HG03097 (cell line): ENCODE results near the gene CRYBG3.

Experiments used
- ATAC-seq: cut with Tn5 transposase; IDR thresholded peaks from one replicate; pipeline ENCODE4 v1.9.1; 2021; ENCODE audit not compliant: unreplicated experiment, low FRiP score

The CRYBG3 gene

GRCh38 chr3:97970156-97970555 is 148.3 kb downstream of the CRYBG3 start:
- ATAC-seq, result no peak

GRCh38 chr3:97970956-97971620 is 149.3 kb downstream of the CRYBG3 start:
- no peak for ATAC-seq

GRCh38 chr3:97971679-97972567 is 150.1 kb downstream of the CRYBG3 start, which contains the start of gene RIOX2:
Gene RIOX2 (minus strand): TSS chr3:97972431. CDS start chr3:97967593, 4,838 bp downstream.
- ATAC-seq, result peak; percentile 88

- ATAC-seq, result no peak
Observed at GRCh38 chr3:97972976-97973375, 151.2 kb downstream of the CRYBG3 start.

- ATAC-seq, result no peak
Observed at GRCh38 chr3:97974996-97975395, 153.2 kb downstream of the CRYBG3 start.

- ATAC-seq, result no peak
Observed at GRCh38 chr3:97975466-97975865, 153.7 kb downstream of the CRYBG3 start.

- ATAC-seq, result no peak
Observed at GRCh38 chr3:97979610-97980009, 157.8 kb downstream of the CRYBG3 start.

- no peak for ATAC-seq
Observed at GRCh38 chr3:97981886-97982285, 160.1 kb downstream of the CRYBG3 start.

- ATAC-seq, result no peak
Observed at GRCh38 chr3:97983933-97984491, 162.2 kb downstream of the CRYBG3 start.

GRCh38 chr3:97987306-97987705 is 165.5 kb downstream of the CRYBG3 start:
- ATAC-seq, result no peak

- ATAC-seq, result no peak
Observed at GRCh38 chr3:97988784-97989568, 167.2 kb downstream of the CRYBG3 start.

GRCh38 chr3:97990624-97991292 is 168.9 kb downstream of the CRYBG3 start:
- ATAC-seq, result no peak

- ATAC-seq, result no peak
Observed at GRCh38 chr3:97991293-97991682, 169.5 kb downstream of the CRYBG3 start.

GRCh38 chr3:97992547-97993173 is 170.8 kb downstream of the CRYBG3 start:
- ATAC-seq, result no peak

- no peak for ATAC-seq
Observed at GRCh38 chr3:97993526-97993925, 171.7 kb downstream of the CRYBG3 start.

- ATAC-seq, result no peak
Observed at GRCh38 chr3:97994328-97994945, 172.6 kb downstream of the CRYBG3 start.
